ENCODE data around the gene THAP8. TPM values are rescaled to one million over a fixed set of nuclear protein-coding genes. Genes with fewer than 3 reads are reported as not detected.

The THAP8 gene
- total and polyA plus RNA-seq, 2 of the 8 experiments (the other 6 are each of a cell fraction or from before 2014, with no cell fraction given), result 6.0 to 11.1 TPM

GRCh38 chr19:36081894-36082293 lies 27.8 kb upstream of the THAP8 start (continued):
- no peak for TF ChIP-seq MAFK (IDR thresholded peaks at IDR 0.05; ENCODE audit: low read depth, low read length)
- TF ChIP-seq GTF2F1 (IDR thresholded peaks at IDR 0.05; ENCODE audit: borderline replicate concordance, low read depth, low read length), result no peak
- no peak for TF ChIP-seq HDAC2 (IDR thresholded peaks at IDR 0.05; ENCODE audit: borderline replicate concordance in 1 of 2, low read depth in 2 of 2, low read length in 2 of 2)
- TF ChIP-seq PHF8 (conservative IDR thresholded peaks at IDR 0.05; ENCODE audit: low read depth, low read length), result no peak
- TF ChIP-seq BCL11A (IDR thresholded peaks at IDR 0.05; ENCODE audit: low read depth in 2 of 2, low read length in 2 of 2), result no peak
- no peak for TF ChIP-seq CBX8 (IDR thresholded peaks at IDR 0.05; ENCODE audit: borderline replicate concordance, low read depth, low read length)

Data from H1 (cell line).